Parathyroid adenoma (tissue), 2 donors: ENCODE data around the gene CFAP46.

Source experiments
- H2AFZ ChIP-seq: fragments of 300-600 bp; sonication (generic); one replicate; pipeline ENCODE4 v1.7.0; 2017; ENCODE audit warnings: antibody characterized with exemption, mild to moderate bottlenecking
- H3K27ac ChIP-seq: fragments of 300-600 bp; sonication (generic); one replicate; pipeline ENCODE4 v1.7.0; 2017
- H3K27me3 ChIP-seq: fragments of 300-600 bp; sonication (generic); one replicate; pipeline ENCODE4 v1.7.0; 2017; ENCODE audit warnings: low read length; ENCODE audit not compliant: control insufficient read depth, insufficient read depth
- H3K36me3 ChIP-seq: fragments of 300-600 bp; sonication (generic); one replicate; pipeline ENCODE4 v1.7.0; 2017; ENCODE audit warnings: low read length; ENCODE audit not compliant: control insufficient read depth, insufficient read depth
- H3K4me1 ChIP-seq: fragments of 300-600 bp; sonication (generic); one replicate; pipeline ENCODE4 v1.7.0; 2017; ENCODE audit warnings: control low read depth
- H3K4me2 ChIP-seq: fragments of 300-600 bp; sonication (generic); one replicate; pipeline ENCODE4 v1.7.0; 2017; ENCODE audit warnings: low read length
- H3K4me3 ChIP-seq: fragments of 300-600 bp; sonication (generic); one replicate; pipeline ENCODE4 v1.7.0; 2017; ENCODE audit warnings: low read depth, low read length
- H3K79me2 ChIP-seq: fragments of 300-600 bp; sonication (generic); one replicate; pipeline ENCODE4 v1.7.0; 2017; ENCODE audit warnings: control low read depth
- H3K9ac ChIP-seq: fragments of 300-600 bp; sonication (generic); one replicate; pipeline ENCODE4 v1.7.0; 2017; ENCODE audit warnings: mild to moderate bottlenecking
- H3K9me3 ChIP-seq: fragments of 300-600 bp; sonication (generic); one replicate; pipeline ENCODE4 v1.7.0; 2017; ENCODE audit warnings: low read length; ENCODE audit not compliant: control insufficient read depth
- TF ChIP-seq, protein P1 (sequence below): fragments of 300-600 bp; sonication (generic); IDR thresholded peaks from one replicate; pipeline ENCODE4 v1.7.0; 2017; ENCODE audit warnings: antibody characterized with exemption, mild to moderate bottlenecking
- donor health status: primary hyperparathyroidism.

Gene CFAP46

DNA sequence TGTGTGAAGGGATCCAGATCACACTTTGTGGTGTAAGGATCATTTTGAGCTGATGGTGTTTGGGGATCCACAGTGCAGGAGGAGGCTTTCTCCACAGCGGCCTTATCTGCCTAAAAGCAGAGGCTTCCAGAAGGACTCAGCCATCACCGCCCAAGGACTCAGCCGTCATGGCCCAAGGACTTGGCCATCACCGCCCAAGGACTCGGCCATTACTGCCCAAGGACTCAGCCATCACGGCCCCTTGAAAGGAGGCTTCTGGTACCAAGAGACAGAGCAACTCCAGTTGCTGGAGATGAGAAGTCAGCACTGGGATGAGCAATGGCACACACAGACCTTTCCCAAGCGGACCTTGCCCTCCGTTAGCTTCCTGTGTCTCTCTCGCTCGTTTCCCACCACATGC, 6.0 kb upstream of the CFAP46 start:
- TF ChIP-seq, protein P1, sequence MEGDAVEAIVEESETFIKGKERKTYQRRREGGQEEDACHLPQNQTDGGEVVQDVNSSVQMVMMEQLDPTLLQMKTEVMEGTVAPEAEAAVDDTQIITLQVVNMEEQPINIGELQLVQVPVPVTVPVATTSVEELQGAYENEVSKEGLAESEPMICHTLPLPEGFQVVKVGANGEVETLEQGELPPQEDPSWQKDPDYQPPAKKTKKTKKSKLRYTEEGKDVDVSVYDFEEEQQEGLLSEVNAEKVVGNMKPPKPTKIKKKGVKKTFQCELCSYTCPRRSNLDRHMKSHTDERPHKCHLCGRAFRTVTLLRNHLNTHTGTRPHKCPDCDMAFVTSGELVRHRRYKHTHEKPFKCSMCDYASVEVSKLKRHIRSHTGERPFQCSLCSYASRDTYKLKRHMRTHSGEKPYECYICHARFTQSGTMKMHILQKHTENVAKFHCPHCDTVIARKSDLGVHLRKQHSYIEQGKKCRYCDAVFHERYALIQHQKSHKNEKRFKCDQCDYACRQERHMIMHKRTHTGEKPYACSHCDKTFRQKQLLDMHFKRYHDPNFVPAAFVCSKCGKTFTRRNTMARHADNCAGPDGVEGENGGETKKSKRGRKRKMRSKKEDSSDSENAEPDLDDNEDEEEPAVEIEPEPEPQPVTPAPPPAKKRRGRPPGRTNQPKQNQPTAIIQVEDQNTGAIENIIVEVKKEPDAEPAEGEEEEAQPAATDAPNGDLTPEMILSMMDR, result no peak
- Histone ChIP-seq H3K79me2 (no peaks in the 10 kb centered on the region), H3K27me3 (no peaks in the 10 kb centered on the region), H2AFZ (no peak overlapping the region), H3K4me2 (no peak overlapping the region), H3K9me3 (no peaks in the 10 kb centered on the region), H3K27ac (no peak overlapping the region), H3K4me3 (no peak overlapping the region), H3K9ac (no peak overlapping the region), H3K4me1 (no peaks in the 10 kb centered on the region), H3K36me3 (no peaks in the 10 kb centered on the region)

DNA sequence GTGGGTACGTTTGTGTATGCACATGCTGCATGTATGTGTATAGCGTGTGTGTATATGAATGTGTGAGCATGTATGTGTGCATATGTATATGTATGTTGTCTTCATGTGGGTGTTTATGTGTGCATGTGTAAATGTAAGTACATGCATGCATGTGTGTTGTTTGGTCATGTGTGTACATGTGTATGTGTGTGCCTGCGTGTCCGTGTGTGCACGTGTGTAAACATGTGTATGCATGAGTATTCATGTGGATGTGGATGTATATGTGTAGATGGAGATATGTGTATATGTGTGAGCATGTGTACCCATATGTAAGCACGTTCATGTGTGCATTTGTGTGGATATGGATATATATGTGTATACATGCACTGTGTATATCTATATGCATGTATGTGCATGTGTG, 5.5 kb upstream of the CFAP46 start:
- no peaks in the 10 kb centered on the region for H3K36me3 ChIP-seq
- H3K4me1 ChIP-seq, result peaks cover 1% of the 10 kb centered on the region
- no peak overlapping the region for H2AFZ ChIP-seq
- no peaks in the 10 kb centered on the region for H3K27me3 ChIP-seq
- no peak overlapping the region for H3K4me2 ChIP-seq
- H3K79me2 ChIP-seq, result no peaks in the 10 kb centered on the region
- no peak overlapping the region for H3K4me3 ChIP-seq
- TF ChIP-seq, protein P1, result no peak
- no peaks in the 10 kb centered on the region for H3K9me3 ChIP-seq
- H3K27ac ChIP-seq, result no peak overlapping the region
- no peak overlapping the region for H3K9ac ChIP-seq

DNA sequence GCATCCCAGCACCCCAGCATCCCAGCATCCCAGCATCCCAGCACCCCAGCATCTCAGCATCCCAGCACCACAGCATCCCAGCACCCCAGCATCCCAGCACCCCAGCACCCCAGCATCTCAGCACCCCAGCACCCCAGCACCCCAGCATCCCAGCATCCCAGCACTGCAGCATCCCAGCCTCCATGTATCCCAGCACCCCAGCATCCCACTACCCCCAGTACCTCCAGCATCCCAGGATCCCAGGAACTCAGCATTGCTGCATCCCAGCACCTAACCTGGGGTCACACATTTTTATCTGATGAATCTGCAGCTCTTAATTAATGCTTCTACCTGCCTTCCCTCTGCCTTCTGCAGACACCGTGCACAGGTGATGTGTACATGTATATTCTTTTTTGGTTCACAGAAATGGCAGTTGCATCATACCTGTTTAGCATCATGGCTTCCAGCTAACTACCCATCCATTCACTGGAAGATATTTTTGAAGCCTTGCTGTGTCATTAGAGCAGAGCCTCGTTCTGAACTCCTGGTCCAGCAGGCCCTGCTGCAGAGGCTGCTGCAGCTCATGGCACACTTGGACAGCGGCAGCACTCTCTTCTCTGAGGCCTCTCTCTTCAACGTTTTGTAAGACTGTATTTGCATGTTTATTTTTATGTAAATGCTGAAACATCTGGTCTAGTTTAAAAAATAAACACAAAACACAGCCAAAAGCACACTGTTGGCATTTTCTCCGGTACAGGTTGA, 4.6 kb upstream of the CFAP46 start:
- no peaks in the 10 kb centered on the region for H3K36me3 ChIP-seq
- no peak overlapping the region for H3K27ac ChIP-seq
- no peak overlapping the region for H2AFZ ChIP-seq
- H3K9me3 ChIP-seq, result no peaks in the 10 kb centered on the region
- TF ChIP-seq, protein P1, result no peak
- H3K9ac ChIP-seq, result no peak overlapping the region
- H3K79me2 ChIP-seq, result no peaks in the 10 kb centered on the region
- H3K4me3 ChIP-seq, result no peak overlapping the region
- H3K4me2 ChIP-seq, result no peak overlapping the region
- H3K27me3 ChIP-seq, result no peaks in the 10 kb centered on the region
- H3K4me1 ChIP-seq, result peaks cover 4% of the 10 kb centered on the region

DNA sequence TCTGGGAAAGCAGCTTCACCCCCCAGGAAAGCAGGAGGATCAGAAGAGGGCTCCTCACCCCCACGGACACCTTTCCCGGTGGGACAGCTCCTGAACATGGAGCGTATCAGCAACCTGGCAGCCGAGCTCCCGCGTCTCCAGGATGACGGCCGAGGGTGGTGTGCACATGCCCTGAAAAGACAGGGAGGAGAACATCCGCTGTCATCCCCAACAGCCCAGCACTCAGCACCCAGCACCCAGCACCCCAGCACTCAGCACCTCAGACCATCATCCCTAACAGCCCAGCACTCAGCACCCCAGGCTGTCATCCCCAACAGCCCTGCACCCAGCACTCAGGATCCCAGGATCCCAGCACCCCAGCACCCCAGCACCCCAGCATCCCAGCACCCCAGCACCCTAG, 3.9 kb upstream of the CFAP46 start:
- Histone ChIP-seq H3K27me3 (no peaks in the 10 kb centered on the region), H3K4me3 (no peak overlapping the region), H3K36me3 (no peaks in the 10 kb centered on the region), H3K4me2 (no peak overlapping the region), H3K27ac (no peak overlapping the region), H2AFZ (no peak overlapping the region), H3K79me2 (no peaks in the 10 kb centered on the region), H3K4me1 (peaks cover 6% of the 10 kb centered on the region), H3K9ac (no peak overlapping the region), H3K9me3 (no peaks in the 10 kb centered on the region)
- TF ChIP-seq, protein P1, result no peak

DNA sequence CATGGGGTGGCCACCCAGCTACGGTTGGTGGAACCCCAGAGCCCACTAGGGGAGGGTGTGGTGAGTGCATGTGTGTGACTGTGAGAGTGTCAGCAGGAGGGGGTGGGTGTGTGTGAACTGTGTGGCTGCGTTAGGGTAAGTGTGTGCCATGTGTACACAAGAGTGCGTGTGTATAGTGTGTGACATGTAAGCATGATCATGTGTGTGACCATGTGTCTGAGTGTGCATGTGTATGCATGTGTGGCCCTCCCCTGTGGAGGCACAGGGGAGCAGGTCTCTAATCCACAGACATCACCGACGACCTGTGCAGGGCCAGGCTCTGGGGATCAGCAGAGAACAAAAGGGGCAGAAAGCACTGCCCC, 3.5 kb upstream of the CFAP46 start:
- Histone ChIP-seq H3K27me3 (no peaks in the 10 kb centered on the region), H3K9me3 (no peaks in the 10 kb centered on the region)

More for the DNA sequence above, 3.5 kb upstream of the CFAP46 start:
- Histone ChIP-seq H2AFZ (no peak overlapping the region), H3K4me3 (no peak overlapping the region), H3K36me3 (no peaks in the 10 kb centered on the region), H3K79me2 (no peaks in the 10 kb centered on the region), H3K27ac (no peak overlapping the region), H3K4me1 (peaks cover 6% of the 10 kb centered on the region), H3K4me2 (no peak overlapping the region), H3K9ac (no peak overlapping the region)
- TF ChIP-seq, protein P1, result no peak
